BJ (cell line): ENCODE results near the gene NEDD9. TPM values are rescaled to one million over a fixed set of nuclear protein-coding genes. Genes with fewer than 3 reads are reported as not detected.

Experiments
- CTCF ChIA-PET: fragments of 350-600 bp; formaldehyde crosslinking; extraction: SDS; loops from one replicate; lab custom pipeline; 2021; ENCODE audit warnings: antibody characterized with exemption, inconsistent platforms; lab: Yijun Ruan, JAX
- POLR2A ChIA-PET: fragments of 300-600 bp; sonication (Branson Sonifier 250); formaldehyde crosslinking; extraction: SDS; loops from one replicate; lab custom pipeline; 2021; ENCODE audit warnings: antibody characterized with exemption; lab: Charles Lee
- DNase-seq: peaks from one replicate; pipeline ENCODE4 v3.0.0-alpha.2; 2011; ENCODE audit warnings: low read depth
- H3K27me3 ChIP-seq: 2 replicates; pipeline ENCODE4 v1.6.0; 2011; ENCODE audit warnings: low read length; ENCODE audit not compliant: control insufficient read depth, insufficient read depth
- H3K36me3 ChIP-seq: 2 replicates; pipeline ENCODE4 v1.5.1; 2011; ENCODE audit warnings: low read length; ENCODE audit not compliant: control insufficient read depth, insufficient read depth
- H3K4me3 ChIP-seq: 2 replicates; pipeline ENCODE4 v1.5.1; 2011; ENCODE audit warnings: low read depth, mild to moderate bottlenecking, control low read depth, low read length
- polyA plus RNA-seq: library from polyadenylated mRNA; depleted of rRNA; stranded (reverse); fragments of >200 nt; gene quantifications from 2 replicates; pipeline ENCODE4 v1.2.3, GENCODE V29; 2011
- TF ChIP-seq, protein P1 (sequence below): IDR thresholded peaks from 2 replicates; pipeline ENCODE4 v1.5.1; 2011; ENCODE audit warnings: low read depth, mild to moderate bottlenecking, control low read depth, inconsistent platforms, low read length, moderate library complexity; ENCODE audit not compliant: insufficient read depth

NEDD9 gene
- polyA plus RNA-seq, 1 experiment, result 25.6 TPM

GRCh38 chr6:11218538-11219399, 13.7 kb downstream of the NEDD9 start:
- Histone ChIP-seq H3K4me3 (no peak overlapping the region), H3K27me3 (no peaks in the 10 kb centered on the region), H3K36me3 (peaks cover 8% of the 10 kb centered on the region)
- no peak for DNase-seq
- TF ChIP-seq, protein P1, sequence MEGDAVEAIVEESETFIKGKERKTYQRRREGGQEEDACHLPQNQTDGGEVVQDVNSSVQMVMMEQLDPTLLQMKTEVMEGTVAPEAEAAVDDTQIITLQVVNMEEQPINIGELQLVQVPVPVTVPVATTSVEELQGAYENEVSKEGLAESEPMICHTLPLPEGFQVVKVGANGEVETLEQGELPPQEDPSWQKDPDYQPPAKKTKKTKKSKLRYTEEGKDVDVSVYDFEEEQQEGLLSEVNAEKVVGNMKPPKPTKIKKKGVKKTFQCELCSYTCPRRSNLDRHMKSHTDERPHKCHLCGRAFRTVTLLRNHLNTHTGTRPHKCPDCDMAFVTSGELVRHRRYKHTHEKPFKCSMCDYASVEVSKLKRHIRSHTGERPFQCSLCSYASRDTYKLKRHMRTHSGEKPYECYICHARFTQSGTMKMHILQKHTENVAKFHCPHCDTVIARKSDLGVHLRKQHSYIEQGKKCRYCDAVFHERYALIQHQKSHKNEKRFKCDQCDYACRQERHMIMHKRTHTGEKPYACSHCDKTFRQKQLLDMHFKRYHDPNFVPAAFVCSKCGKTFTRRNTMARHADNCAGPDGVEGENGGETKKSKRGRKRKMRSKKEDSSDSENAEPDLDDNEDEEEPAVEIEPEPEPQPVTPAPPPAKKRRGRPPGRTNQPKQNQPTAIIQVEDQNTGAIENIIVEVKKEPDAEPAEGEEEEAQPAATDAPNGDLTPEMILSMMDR, result no peak
- ChIA-PET CTCF (interaction anchor here (2.4 kb wide), 1 partner anchor 12 kb away, joined by 9 read pairs; no protein-coding TSS in a partner anchor), POLR2A (no interaction called here)

- DNase-seq, result no peak
- H3K4me3 ChIP-seq, result no peak overlapping the region
- TF ChIP-seq, protein P1, result no peak
- ChIA-PET CTCF (interaction anchor here (2.4 kb wide), 1 partner anchor 13 kb away, joined by 9 read pairs; no protein-coding TSS in a partner anchor), POLR2A (no interaction called here)
- no peaks in the 10 kb centered on the region for H3K27me3 ChIP-seq
- H3K36me3 ChIP-seq, result peaks cover 10% of the 10 kb centered on the region
Observed at GRCh38 chr6:11218102-11218442, 14.4 kb downstream of the NEDD9 start.

DNA sequence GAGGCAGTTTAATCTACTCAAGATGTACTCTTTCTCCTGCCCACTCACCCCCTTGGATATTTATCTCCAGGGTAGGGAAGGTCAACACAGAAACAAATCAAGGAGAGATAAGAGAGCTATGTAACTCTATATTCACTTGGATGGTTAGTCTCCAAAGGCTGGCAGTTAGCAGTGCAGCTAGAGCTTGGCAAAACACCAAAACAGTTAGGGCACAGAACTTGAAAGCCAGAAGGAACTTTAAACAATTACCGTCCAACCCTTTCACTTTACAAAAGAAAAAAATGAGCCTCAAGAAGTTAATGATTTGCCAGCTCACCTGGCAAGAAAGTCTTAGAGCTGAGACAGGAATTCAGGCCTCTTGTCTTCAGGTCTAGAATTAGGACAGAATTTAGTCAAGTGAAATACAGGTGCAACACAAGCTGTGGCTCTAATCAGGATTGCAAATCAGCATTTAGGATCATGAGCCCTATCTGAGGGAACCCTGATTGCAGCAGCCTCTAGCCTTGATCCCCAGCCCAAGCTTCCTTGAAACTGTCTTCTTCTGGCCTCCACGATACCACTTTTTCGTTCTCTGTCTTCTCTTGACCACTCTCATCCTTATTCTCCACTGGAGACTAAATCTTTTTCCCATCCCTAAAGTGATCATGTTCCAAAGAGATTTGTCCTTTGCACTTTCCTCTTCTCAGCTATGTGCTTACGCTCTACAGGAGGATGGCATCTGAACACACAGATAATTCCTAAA, 14.9 kb downstream of the NEDD9 start:
- Histone ChIP-seq H3K27me3 (no peaks in the 10 kb centered on the region), H3K36me3 (peaks cover 10% of the 10 kb centered on the region), H3K4me3 (no peak overlapping the region)
- CTCF ChIA-PET, result interaction anchor here (1.4 kb wide), 1 partner anchor 46 kb away, joined by 5 read pairs; no protein-coding TSS in a partner anchor
- TF ChIP-seq, protein P1, result no peak
- POLR2A ChIA-PET, result no interaction called here
- DNase-seq, result no peak

GRCh38 chr6:11215773-11216172, 16.7 kb downstream of the NEDD9 start:
- ChIA-PET CTCF (interaction anchor here (1.3 kb wide), 1 partner anchor 10 kb away, joined by 4 read pairs; no protein-coding TSS in a partner anchor), POLR2A (no interaction called here)

More at GRCh38 chr6:11215773-11216172, 16.7 kb downstream of the NEDD9 start:
- TF ChIP-seq, protein P1, result no peak
- DNase-seq, result no peak
- Histone ChIP-seq H3K27me3 (no peaks in the 10 kb centered on the region), H3K36me3 (peaks cover 11% of the 10 kb centered on the region), H3K4me3 (no peak overlapping the region)
